ENCODE data around the gene SEMA4B.

The SEMA4B gene

DNA sequence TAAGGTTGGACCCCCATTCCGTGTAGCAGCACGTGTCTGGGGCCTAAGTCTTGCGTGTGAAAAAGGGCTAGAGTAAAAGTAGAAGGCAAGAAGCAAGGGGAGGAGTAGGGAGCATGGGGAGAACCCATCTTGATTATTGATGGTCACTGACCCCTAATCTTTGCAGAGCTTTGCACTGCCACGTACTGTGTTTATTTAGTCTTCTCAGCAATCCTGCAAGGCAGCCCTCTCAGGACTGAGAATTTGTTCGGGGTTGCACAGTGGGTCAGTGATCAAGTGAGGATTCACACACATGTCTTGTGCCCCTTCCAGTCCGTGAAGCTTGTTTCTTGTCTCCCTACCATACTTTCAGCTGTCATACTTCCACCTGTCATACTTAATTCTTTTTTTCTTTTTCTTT is 7.2 kb downstream of the SEMA4B start:
- DNase-seq: no peak

DNA sequence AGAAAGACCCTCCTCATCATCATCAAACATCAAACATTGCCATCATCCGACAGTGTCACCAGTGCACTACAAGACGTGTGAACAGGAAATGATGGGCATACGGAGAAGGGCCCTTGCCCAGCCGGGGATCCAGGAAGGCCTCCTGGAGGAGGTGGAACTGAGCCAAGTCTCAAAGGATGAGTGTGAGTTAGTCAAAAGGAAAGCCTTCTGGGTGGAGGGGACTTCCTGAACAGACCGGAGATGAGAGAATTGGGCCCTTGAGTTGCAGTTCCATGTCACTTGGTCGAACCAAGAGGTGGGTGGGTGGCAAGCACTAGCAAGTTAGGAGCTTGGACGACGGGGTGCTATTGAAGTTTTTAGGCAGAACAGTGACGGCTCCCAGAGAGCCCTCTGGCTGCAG is 8.5 kb downstream of the SEMA4B start:
- peak; percentile 42 for DNase-seq

- DNase-seq: no peak
Observed at GRCh38 chr15:90210593-90210992, 9.5 kb downstream of the SEMA4B start.

DNA sequence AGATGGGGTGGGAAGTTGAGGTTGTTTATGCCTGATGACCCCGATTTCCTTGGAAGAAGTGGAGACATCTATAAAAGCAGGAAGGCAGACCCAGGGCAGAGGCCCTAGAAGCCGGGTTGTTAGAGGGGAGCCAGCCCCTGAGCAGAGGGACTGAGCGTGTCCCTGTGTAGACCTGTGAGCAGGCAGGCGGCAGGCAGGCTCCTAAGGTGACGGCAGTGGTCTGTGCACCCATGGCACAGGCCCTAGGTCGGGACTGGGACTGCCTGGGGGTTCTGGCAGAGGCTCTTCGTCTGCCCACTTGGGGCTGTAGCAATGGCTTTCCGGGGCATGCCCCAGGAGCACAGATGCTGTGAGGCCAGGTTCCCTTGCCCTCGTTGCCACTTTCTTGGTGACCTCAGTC is 9.9 kb downstream of the SEMA4B start:
- DNase-seq: no peak

DNA sequence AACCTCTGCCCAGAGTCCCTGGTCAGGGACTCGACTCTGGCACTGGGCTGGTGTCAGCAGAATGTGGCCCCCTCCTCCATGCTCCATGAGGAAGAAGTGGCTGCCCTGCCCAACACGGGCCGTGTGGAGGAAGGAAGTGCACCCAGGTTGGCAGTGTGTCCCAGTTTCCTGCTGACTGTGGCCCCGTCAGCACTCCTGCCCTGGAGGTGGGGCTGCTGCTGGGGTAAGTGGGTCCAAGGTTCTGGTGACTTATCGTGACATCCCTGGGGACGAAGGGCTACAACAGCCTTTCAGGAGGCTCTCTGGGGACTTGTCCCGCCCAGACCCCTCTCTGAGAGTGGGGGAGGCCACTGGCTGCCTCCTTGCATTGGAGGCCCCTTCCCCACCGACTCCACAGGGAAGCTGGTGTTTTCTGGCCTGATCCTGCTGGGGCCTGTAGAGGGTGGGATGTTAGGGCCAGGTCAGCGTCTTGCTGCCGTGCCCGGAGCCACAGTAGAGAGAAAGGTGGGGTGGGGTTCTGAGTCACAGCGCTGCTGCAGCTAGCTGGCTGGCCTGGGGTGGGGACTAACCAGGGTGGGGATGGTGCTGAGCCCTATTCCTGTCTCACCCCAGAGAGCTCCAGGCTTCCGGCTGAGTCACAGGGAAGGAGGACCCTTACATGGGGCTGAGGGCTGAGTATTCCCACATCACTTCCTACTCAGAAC is 10.5 kb downstream of the SEMA4B start:
- DNase-seq: no peak

- no peak for DNase-seq
Observed at GRCh38 chr15:90212221-90213098, 11.3 kb downstream of the SEMA4B start.

GRCh38 chr15:90213122-90213817 is 12.1 kb downstream of the SEMA4B start:
- no peak for DNase-seq

GRCh38 chr15:90213818-90214204 is 12.7 kb downstream of the SEMA4B start:
- DNase-seq: no peak

GRCh38 chr15:90214553-90215196 is 13.5 kb downstream of the SEMA4B start:
- DNase-seq: no peak

GRCh38 chr15:90217671-90218394 is 16.7 kb downstream of the SEMA4B start:
- DNase-seq: no peak

DNA sequence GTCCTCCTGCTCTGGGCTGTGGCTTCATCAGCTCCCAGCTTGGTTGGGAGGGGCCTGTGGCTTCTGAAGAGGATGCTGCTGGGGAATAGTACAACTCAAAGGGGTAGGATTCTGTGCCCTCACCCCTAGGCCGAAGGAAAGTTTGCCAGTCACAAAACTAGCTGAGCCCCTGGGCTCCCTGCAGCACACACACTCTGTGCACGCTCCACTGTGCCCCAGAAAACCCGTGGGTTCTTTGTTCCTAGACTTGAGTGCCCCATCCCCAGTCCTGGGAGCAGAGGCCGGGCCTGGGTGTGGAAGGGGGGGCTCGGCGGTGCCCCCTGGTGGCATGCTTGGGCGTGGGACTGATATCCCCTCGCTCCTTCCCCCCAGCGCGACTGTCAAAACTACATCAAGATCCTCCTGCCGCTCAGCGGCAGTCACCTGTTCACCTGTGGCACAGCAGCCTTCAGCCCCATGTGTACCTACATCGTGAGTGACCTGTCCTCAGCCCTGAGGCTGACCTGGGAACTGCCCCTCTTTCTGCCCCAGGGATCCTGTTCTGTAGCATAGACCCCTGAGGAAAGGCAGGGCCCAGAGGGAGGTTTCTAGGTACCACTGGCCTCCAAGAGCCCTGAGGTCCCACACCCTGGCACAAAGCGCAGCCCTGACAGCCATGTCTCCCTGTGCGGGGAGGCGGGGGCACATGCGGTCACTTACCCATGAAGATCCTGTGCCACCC is 18.5 kb downstream of the SEMA4B start:
- peak; percentile 72 for DNase-seq

DNA sequence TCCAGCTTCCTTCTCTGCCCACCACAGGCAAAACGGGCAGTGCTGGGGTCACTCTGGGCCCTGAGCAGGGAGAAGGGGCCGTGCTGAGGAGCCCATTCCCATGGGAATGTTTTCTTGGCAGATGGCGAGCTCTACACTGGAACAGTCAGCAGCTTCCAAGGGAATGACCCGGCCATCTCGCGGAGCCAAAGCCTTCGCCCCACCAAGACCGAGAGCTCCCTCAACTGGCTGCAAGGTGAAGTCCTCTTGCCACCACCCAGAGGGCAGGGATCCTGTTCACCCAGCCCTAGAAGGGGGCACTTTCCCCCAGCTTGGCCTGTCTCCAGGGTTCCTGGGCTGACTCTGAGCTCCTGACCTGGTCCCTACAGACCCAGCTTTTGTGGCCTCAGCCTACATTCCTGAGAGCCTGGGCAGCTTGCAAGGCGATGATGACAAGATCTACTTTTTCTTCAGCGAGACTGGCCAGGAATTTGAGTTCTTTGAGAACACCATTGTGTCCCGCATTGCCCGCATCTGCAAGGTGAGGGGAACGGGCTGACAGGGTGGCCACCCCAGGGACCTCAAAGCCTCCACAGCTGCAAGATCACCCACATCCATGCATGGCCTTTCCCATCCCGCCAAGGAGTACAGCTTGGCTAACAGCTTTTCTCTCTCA is 20.2 kb downstream of the SEMA4B start:
- DNase-seq: peak; percentile 50

- no peak for DNase-seq
Observed at GRCh38 chr15:90222547-90222946, 21.4 kb downstream of the SEMA4B start.

DNA sequence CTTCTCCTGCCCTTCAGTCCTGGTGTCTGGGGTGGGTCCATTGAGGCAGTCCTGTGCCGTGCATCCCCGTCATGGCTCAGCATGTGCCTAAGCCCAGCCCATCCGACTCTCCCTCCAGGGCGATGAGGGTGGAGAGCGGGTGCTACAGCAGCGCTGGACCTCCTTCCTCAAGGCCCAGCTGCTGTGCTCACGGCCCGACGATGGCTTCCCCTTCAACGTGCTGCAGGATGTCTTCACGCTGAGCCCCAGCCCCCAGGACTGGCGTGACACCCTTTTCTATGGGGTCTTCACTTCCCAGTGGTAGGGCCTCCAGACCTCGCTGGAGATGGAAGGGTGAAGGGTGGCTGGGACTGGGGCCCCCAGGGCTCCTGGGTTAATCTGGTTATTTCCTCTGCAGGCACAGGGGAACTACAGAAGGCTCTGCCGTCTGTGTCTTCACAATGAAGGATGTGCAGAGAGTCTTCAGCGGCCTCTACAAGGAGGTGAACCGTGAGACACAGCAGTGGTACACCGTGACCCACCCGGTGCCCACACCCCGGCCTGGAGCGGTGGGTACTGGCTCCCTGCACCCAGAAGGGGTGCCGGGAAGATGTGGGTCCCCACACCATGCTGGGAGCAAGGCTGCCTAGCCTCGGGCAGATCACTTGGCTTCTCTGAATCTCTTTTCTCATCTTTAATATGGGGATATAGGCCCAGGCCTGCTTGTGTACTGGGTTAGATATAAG is 22.5 kb downstream of the SEMA4B start:
- no peak for DNase-seq

- DNase-seq: no peak
Observed at GRCh38 chr15:90225047-90225446, 23.9 kb downstream of the SEMA4B start.

DNA sequence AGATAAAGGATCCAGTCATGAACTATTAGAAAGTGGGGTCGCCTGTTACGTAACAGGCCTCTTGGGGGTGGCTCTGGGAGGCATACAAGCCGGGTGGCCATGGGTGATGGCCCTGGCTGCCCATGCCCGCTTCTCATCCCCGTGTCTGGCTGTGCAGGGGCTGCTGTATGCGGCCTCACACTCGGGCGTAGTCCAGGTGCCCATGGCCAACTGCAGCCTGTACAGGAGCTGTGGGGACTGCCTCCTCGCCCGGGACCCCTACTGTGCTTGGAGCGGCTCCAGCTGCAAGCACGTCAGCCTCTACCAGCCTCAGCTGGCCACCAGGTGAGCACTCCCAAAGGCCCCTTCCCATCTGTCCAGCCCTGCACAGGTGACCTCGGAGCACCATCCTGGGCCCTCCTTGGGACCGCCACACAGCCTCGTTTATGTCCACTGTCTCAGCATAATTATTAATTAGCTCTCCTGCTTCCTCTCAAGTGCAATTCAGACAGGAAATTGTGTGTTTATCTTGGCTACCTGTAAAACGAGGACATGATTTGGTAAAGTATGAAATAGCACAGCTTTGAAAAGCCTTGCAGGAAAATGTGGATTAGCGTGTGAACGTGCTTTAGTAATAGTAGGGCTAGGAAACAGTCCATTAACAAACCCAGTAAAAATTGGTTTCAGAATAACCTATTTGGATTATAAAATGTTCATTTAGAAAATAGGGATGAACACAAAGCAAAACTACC is 24.5 kb downstream of the SEMA4B start:
- DNase-seq: no peak

- DNase-seq: no peak
Observed at GRCh38 chr15:90227336-90227735, 26.2 kb downstream of the SEMA4B start.

- DNase-seq: no peak
Observed at GRCh38 chr15:90227816-90228772, 27.0 kb downstream of the SEMA4B start.

DNA sequence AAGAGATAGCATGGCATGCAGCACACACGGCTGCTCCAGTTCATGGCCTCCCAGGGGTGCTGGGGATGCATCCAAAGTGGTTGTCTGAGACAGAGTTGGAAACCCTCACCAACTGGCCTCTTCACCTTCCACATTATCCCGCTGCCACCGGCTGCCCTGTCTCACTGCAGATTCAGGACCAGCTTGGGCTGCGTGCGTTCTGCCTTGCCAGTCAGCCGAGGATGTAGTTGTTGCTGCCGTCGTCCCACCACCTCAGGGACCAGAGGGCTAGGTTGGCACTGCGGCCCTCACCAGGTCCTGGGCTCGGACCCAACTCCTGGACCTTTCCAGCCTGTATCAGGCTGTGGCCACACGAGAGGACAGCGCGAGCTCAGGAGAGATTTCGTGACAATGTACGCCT is 27.8 kb downstream of the SEMA4B start:
- no peak for DNase-seq

All from stimulated activated CD4-positive, alpha-beta T cell treated with anti-CD3 and anti-CD28 coated beads, Interleukin-15, amount 100 ng/mL, for 24 hours (primary cell).